HepG2 (cell line): ENCODE results near the gene SLC25A18. TPM values are rescaled to one million over a fixed set of nuclear protein-coding genes. Genes with fewer than 3 reads are reported as not detected.
A peak's percentile ranks its signal among the peaks of the same experiment; 100 is the strongest.

ENCODE experiments used
- ERF ChIP-seq: IDR thresholded peaks from 2 replicates; pipeline ENCODE4 v1.6.1; 2018; ENCODE audit warnings: missing biosample characterization, missing genetic modification reagents
- HNF1B ChIP-seq: sonication (generic); formaldehyde crosslinking; IDR thresholded peaks from 2 replicates; pipeline ENCODE4 v1.5.1; 2020; ENCODE audit warnings: mild to moderate bottlenecking, moderate library complexity, missing genetic modification reagents
- MEIS2 ChIP-seq: sonication (generic); formaldehyde crosslinking; IDR thresholded peaks from 2 replicates; pipeline ENCODE4 v1.9.0; 2021; ENCODE audit warnings: mild to moderate bottlenecking, missing genetic modification reagents
- NCOA2 ChIP-seq: sonication (generic); formaldehyde crosslinking; IDR thresholded peaks from 2 replicates; pipeline ENCODE4 v1.8.0; 2022; ENCODE audit warnings: inconsistent platforms
- TSC22D2 ChIP-seq: sonication (generic); formaldehyde crosslinking; IDR thresholded peaks from 2 replicates; pipeline ENCODE4 v1.5.1; 2020; ENCODE audit warnings: missing genetic modification reagents, mild to moderate bottlenecking, borderline replicate concordance
- ZBTB40 ChIP-seq, 2 experiments: fragments of 450-650 bp in 1 of 2; sonication (generic) in 1 of 2; formaldehyde crosslinking in 1 of 2; IDR thresholded peaks; 2 replicates each; pipeline versions ENCODE4 v1.6.1 to v1.8.0; 2016 to 2022; ENCODE audit warnings: antibody characterized with exemption in 1 of 2, mild to moderate bottlenecking in 1 of 2, missing genetic modification reagents in 1 of 2
- ZNF512B ChIP-seq: sonication (generic); formaldehyde crosslinking; IDR thresholded peaks from 2 replicates; pipeline ENCODE4 v1.5.1; 2020; ENCODE audit warnings: missing genetic modification reagents, mild to moderate bottlenecking, borderline replicate concordance
- ZNF644 ChIP-seq: IDR thresholded peaks from 2 replicates; pipeline ENCODE4 v1.6.1; 2016; ENCODE audit warnings: low read depth
- ZSCAN9 ChIP-seq: IDR thresholded peaks from 2 replicates; pipeline ENCODE4 v1.6.1; 2016; ENCODE audit warnings: borderline replicate concordance
- polyA plus RNA-seq, 8 experiments: library from polyadenylated mRNA; depleted of rRNA in 3 of 8; stranded (reverse) in 7 of 8; unstranded in 1 of 8; fragments of >200 nt; fragmentation: Illumina TruSeq in 4 of 8; extraction: Trizol in 4 of 8; gene quantifications; 2 replicates each; pipeline versions ENCODE4 v1.2.1 to v1.2.3, GENCODE V29; 2011 to 2016; ENCODE audit warnings: low read depth in 4 of 8, missing spikeins in 1 of 8, mixed read lengths in 1 of 8; ENCODE audit not compliant: insufficient read depth in 1 of 8
- total RNA-seq, 5 experiments: library from RNA; depleted of rRNA; stranded (reverse); fragments of >200 nt; fragmentation: Illumina TruSeq; extraction: Trizol; gene quantifications; 2 replicates each; pipeline ENCODE4 v1.2.3, GENCODE V29; 2016; ENCODE audit warnings: low read depth in 1 of 5
- TF ChIP-seq, protein P1 (sequence below): IDR thresholded peaks from 2 replicates; pipeline ENCODE4 v1.6.1; 2016
- TF ChIP-seq, protein P2 (sequence below): IDR thresholded peaks from 2 replicates; pipeline ENCODE4 v1.6.1; 2016; ENCODE audit warnings: missing biosample characterization, missing genetic modification reagents, low read depth

The SLC25A18 gene
- total and polyA plus RNA-seq, 2 of the 13 experiments (the other 11 are each of a cell fraction or from before 2014, with no cell fraction given) = 0.28 to 0.75 TPM

DNA sequence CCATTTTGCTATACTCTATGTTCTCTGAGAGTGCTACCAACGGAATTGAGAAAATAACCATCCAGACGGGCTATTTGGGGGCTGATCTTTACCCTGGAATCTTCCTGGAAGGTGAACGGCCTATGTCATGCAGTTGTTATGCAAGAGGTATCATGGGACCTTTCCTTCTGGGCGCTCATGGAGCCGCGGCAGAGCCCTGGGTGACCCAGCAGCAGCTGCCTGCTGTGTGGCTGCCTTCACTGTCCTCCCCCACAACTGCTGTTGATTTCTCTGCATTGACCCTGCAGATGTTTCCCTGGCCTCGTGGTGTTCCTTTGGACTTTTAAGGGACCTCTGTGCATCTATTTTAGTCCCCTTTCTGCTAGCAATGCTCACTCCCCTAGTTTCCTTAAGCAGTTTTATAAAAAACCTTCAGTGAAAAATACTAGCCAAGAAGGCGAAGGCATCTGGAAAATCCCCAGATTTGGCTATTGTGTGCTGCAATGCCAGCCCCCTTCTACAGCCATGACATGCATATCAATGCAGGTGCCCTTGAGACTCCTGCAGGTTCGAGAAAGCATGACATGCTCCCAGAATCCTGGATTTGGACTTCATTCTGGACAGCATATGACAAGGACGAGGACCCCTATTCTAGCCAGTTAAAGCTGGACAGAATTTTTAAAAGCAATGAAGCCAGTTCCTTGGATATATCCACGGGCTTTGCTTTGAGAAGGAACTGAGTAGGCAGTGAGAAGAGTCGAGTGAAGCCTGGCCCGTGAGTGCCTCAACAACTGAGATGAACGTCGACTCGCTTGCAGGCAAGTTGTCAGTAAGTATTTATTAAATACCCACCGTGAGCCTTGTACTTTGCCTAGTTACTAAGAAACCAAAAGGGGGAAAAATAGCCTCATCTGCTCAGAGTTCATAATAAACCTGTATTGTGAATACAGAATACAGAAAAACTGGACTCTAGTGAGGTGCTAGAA lies at the start of gene SLC25A18 (continued):
- TF ChIP-seq ERF = no peak
- TF ChIP-seq, protein P1, sequence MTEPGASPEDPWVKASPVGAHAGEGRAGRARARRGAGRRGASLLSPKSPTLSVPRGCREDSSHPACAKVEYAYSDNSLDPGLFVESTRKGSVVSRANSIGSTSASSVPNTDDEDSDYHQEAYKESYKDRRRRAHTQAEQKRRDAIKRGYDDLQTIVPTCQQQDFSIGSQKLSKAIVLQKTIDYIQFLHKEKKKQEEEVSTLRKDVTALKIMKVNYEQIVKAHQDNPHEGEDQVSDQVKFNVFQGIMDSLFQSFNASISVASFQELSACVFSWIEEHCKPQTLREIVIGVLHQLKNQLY (CRISPR knock-in tag) = no peak
- no peak for TF ChIP-seq ZNF512B (CRISPR knock-in tag)
- TF ChIP-seq, protein P2, sequence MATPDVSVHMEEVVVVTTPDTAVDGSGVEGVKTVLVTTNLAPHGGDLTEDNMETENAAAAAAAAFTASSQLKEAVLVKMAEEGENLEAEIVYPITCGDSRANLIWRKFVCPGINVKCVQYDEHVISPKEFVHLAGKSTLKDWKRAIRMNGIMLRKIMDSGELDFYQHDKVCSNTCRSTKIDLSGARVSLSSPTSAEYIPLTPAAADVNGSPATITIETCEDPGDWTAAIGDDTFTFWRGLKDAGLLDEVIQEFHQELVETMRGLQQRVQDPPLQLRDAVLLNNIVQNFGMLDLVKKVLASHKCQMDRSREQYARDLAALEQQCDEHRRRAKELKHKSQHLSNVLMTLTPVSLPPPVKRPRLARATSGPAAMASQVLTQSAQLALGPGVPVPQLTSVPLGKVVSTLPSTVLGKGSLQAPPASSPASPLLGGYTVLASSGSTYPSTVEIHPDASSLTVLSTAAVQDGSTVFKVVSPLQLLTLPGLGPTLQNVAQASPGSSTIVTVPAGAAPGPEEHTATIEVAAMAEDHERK = no peak
- 0 out of 2 replicates have a peak, but pooled peaks have one; percentile 32 for TF ChIP-seq ZSCAN9
- no peak for TF ChIP-seq TSC22D2 (CRISPR knock-in tag)
- no peak for TF ChIP-seq MEIS2 (CRISPR knock-in tag)
- peak; percentile 34; the same call in 1 of the 2 replicates for TF ChIP-seq NCOA2 (CRISPR knock-in tag)
- no peak for TF ChIP-seq ZBTB40 (IDR thresholded peaks at IDR 0.05)
- TF ChIP-seq ZBTB40 (CRISPR knock-in tag; IDR thresholded peaks at IDR 0.05) = no peak
- TF ChIP-seq ZNF644 = peak; percentile 71; the same call in 1 of the 2 replicates
- TF ChIP-seq HNF1B = no peak
